ENCODE data around the gene MYORG. TPM values are rescaled to one million over a fixed set of nuclear protein-coding genes. Genes with fewer than 3 reads are reported as not detected.

Gene MYORG
- total and polyA plus RNA-seq, 10 of the 15 experiments (the other 5 are each of a cell fraction or from before 2014, with no cell fraction given) = 0.05 to 0.36 (median 0.10) TPM; not detected in 1

DNA sequence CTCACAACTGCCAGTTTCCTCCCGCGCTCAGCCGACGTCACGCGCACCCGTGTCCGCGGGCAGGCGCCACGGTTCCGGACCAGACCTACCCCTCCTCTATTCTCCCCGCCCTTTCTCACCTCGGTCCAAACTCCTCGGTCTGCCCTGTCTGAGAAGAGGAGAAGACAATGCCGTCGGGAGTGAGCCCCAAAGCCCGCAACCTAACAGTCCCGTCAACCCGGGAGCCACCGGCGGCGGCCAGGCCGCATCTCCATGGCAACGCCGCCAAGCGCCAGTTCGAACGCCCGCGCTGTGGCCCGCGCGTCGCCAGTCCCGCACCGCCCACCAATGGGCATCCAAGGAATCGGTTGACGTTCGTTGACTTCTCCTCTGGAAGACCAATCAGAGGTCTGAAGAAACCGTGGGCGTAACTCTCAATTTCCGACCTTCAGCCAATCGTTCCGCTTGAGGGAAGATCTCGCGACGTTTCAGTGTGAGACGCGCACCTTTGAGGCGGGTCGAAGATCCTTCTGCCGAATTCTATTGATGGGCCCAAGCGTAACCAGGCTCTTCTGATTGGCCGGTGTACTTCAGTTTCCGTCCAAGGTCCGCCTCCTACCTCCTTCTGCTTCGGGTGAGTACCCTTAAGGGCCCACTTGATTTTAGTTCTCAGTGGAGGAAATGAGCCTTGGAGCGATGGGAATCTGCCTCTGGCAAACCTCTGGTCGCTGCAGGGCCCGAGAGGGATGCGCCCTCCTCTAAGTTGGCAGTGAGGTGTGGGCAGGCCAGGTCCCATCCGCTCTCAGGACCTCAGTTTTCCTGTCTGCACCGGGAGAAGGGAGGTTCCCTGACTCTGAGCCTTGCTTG lies 47.5 kb downstream of the MYORG start, which contains the start of the genes KIF24 and NUDT2 (continued):
- no peak for TF ChIP-seq SREBF1 (IDR thresholded peaks at IDR 0.05; ENCODE audit: low read length)
- TF ChIP-seq, protein P1, sequence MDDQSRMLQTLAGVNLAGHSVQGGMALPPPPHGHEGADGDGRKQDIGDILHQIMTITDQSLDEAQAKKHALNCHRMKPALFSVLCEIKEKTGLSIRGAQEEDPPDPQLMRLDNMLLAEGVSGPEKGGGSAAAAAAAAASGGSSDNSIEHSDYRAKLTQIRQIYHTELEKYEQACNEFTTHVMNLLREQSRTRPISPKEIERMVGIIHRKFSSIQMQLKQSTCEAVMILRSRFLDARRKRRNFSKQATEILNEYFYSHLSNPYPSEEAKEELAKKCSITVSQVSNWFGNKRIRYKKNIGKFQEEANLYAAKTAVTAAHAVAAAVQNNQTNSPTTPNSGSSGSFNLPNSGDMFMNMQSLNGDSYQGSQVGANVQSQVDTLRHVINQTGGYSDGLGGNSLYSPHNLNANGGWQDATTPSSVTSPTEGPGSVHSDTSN (IDR thresholded peaks at IDR 0.05; ENCODE audit: insufficient replicate concordance, low read depth, low read length) = peak; percentile 76
- TF ChIP-seq RBBP5 (conservative IDR thresholded peaks at IDR 0.05) = no peak
- TF ChIP-seq RFX5 (IDR thresholded peaks at IDR 0.05; ENCODE audit: low read depth, low read length) = peak; percentile 93
- peak; percentile 98 for TF ChIP-seq CHD2 (IDR thresholded peaks at IDR 0.05; ENCODE audit: borderline replicate concordance, low read depth, low read length)
- TF ChIP-seq RAD21 (IDR thresholded peaks at IDR 0.05; ENCODE audit: insufficient read depth, low read depth, low read length) = no peak
- no peak for TF ChIP-seq TCF7 (IDR thresholded peaks at IDR 0.05; ENCODE audit: borderline replicate concordance)
- peak; percentile 40 for TF ChIP-seq RELA (IDR thresholded peaks at IDR 0.05; ENCODE audit: borderline replicate concordance, partially characterized antibody)
- TF ChIP-seq, protein P2, sequence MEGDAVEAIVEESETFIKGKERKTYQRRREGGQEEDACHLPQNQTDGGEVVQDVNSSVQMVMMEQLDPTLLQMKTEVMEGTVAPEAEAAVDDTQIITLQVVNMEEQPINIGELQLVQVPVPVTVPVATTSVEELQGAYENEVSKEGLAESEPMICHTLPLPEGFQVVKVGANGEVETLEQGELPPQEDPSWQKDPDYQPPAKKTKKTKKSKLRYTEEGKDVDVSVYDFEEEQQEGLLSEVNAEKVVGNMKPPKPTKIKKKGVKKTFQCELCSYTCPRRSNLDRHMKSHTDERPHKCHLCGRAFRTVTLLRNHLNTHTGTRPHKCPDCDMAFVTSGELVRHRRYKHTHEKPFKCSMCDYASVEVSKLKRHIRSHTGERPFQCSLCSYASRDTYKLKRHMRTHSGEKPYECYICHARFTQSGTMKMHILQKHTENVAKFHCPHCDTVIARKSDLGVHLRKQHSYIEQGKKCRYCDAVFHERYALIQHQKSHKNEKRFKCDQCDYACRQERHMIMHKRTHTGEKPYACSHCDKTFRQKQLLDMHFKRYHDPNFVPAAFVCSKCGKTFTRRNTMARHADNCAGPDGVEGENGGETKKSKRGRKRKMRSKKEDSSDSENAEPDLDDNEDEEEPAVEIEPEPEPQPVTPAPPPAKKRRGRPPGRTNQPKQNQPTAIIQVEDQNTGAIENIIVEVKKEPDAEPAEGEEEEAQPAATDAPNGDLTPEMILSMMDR (IDR thresholded peaks at IDR 0.05 in 2 of 3, conservative IDR thresholded peaks at IDR 0.05 in 1 of 3; ENCODE audit: control insufficient read depth in 2 of 3, extremely low read depth in 1 of 3, insufficient read depth in 1 of 3, low read depth in 3 of 3, low read length in 3 of 3) = no peak
- TF ChIP-seq SP1 (IDR thresholded peaks at IDR 0.05; ENCODE audit: low read depth, low read length) = peak; percentile 97
- TF ChIP-seq MXI1 (IDR thresholded peaks at IDR 0.05; ENCODE audit: low read depth, low read length) = peak; percentile 96
- TF ChIP-seq, protein P3, sequence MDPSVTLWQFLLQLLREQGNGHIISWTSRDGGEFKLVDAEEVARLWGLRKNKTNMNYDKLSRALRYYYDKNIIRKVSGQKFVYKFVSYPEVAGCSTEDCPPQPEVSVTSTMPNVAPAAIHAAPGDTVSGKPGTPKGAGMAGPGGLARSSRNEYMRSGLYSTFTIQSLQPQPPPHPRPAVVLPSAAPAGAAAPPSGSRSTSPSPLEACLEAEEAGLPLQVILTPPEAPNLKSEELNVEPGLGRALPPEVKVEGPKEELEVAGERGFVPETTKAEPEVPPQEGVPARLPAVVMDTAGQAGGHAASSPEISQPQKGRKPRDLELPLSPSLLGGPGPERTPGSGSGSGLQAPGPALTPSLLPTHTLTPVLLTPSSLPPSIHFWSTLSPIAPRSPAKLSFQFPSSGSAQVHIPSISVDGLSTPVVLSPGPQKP (IDR thresholded peaks at IDR 0.05; ENCODE audit: low read depth, low read length) = no peak; the same call in 1 of the 2 replicates
- TF ChIP-seq, protein P4, sequence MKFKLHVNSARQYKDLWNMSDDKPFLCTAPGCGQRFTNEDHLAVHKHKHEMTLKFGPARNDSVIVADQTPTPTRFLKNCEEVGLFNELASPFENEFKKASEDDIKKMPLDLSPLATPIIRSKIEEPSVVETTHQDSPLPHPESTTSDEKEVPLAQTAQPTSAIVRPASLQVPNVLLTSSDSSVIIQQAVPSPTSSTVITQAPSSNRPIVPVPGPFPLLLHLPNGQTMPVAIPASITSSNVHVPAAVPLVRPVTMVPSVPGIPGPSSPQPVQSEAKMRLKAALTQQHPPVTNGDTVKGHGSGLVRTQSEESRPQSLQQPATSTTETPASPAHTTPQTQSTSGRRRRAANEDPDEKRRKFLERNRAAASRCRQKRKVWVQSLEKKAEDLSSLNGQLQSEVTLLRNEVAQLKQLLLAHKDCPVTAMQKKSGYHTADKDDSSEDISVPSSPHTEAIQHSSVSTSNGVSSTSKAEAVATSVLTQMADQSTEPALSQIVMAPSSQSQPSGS (IDR thresholded peaks at IDR 0.05; ENCODE audit: low read length) = no peak
- peak in 1 of 2 experiments; percentile 72; a peak in 2 of 3 replicates for TF ChIP-seq EGR1 (IDR thresholded peaks at IDR 0.05; ENCODE audit: borderline replicate concordance in 1 of 2, low read depth in 2 of 2, low read length in 2 of 2)
- TF ChIP-seq, protein P5, sequence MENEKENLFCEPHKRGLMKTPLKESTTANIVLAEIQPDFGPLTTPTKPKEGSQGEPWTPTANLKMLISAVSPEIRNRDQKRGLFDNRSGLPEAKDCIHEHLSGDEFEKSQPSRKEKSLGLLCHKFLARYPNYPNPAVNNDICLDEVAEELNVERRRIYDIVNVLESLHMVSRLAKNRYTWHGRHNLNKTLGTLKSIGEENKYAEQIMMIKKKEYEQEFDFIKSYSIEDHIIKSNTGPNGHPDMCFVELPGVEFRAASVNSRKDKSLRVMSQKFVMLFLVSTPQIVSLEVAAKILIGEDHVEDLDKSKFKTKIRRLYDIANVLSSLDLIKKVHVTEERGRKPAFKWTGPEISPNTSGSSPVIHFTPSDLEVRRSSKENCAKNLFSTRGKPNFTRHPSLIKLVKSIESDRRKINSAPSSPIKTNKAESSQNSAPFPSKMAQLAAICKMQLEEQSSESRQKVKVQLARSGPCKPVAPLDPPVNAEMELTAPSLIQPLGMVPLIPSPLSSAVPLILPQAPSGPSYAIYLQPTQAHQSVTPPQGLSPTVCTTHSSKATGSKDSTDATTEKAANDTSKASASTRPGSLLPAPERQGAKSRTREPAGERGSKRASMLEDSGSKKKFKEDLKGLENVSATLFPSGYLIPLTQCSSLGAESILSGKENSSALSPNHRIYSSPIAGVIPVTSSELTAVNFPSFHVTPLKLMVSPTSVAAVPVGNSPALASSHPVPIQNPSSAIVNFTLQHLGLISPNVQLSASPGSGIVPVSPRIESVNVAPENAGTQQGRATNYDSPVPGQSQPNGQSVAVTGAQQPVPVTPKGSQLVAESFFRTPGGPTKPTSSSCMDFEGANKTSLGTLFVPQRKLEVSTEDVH (IDR thresholded peaks at IDR 0.05; ENCODE audit: low read depth, partially characterized antibody) = no peak
- no peak for TF ChIP-seq BCL11A (IDR thresholded peaks at IDR 0.05; ENCODE audit: low read depth, low read length)
- TF ChIP-seq, protein P6, sequence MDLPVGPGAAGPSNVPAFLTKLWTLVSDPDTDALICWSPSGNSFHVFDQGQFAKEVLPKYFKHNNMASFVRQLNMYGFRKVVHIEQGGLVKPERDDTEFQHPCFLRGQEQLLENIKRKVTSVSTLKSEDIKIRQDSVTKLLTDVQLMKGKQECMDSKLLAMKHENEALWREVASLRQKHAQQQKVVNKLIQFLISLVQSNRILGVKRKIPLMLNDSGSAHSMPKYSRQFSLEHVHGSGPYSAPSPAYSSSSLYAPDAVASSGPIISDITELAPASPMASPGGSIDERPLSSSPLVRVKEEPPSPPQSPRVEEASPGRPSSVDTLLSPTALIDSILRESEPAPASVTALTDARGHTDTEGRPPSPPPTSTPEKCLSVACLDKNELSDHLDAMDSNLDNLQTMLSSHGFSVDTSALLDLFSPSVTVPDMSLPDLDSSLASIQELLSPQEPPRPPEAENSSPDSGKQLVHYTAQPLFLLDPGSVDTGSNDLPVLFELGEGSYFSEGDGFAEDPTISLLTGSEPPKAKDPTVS (IDR thresholded peaks at IDR 0.05; ENCODE audit: low read depth, low read length) = no peak
- peak; percentile 83 for TF ChIP-seq KLF5 (IDR thresholded peaks at IDR 0.05; ENCODE audit: partially characterized antibody)
- no peak for TF ChIP-seq POLR2AphosphoS2 (IDR thresholded peaks at IDR 0.05; ENCODE audit: low read depth, low read length)

All from GM12878 (cell line).